H54 (cell line): Measurements from ENCODE around the gene OGDH.
"Not testable (repeated sequence)": the region's sequence is repeated elsewhere in the genome, so short reads cannot be mapped to it uniquely, and the experiment has no call there.

Experiments used
- DNase-seq: peaks from one replicate; pipeline ENCODE4 v3.0.0; 2011; ENCODE audit warnings: low spot score, mixed read lengths; ENCODE audit not compliant: insufficient read length
- FAIRE-seq: peaks from 3 replicates; lab custom pipeline; 2011; peaks lifted over from hg19 to GRCh38; lab: Jason Lieb, UNC
- POLR2A ChIP-seq: IDR thresholded peaks from 2 replicates; pipeline ENCODE4 v1.6.1; 2011; ENCODE audit warnings: low read depth, mild to moderate bottlenecking, low read length

The OGDH gene

GRCh38 chr7:44713141-44713540, 106.7 kb downstream of the OGDH start:
- no peak for FAIRE-seq
- no peak for DNase-seq
- no peak for TF ChIP-seq POLR2A

- DNase-seq (no peak), FAIRE-seq (no peak)
- TF ChIP-seq POLR2A, result no peak
Measured at GRCh38 chr7:44713680-44714335, 107.4 kb downstream of the OGDH start.

GRCh38 chr7:44716205-44716604, 109.8 kb downstream of the OGDH start:
- FAIRE-seq, result no peak
- no peak for DNase-seq
- TF ChIP-seq POLR2A, result no peak

GRCh38 chr7:44720301-44720700, 113.9 kb downstream of the OGDH start:
- no peak for TF ChIP-seq POLR2A
- FAIRE-seq, result no peak
- no peak for DNase-seq

- FAIRE-seq (no peak), DNase-seq (no peak)
- TF ChIP-seq POLR2A, result no peak
Measured at GRCh38 chr7:44724276-44724675, 117.8 kb downstream of the OGDH start.

GRCh38 chr7:44726250-44726649, 119.8 kb downstream of the OGDH start:
- not testable (repeated sequence) for FAIRE-seq, DNase-seq

GRCh38 chr7:44727158-44727936, 120.9 kb downstream of the OGDH start:
- DNase-seq (no peak), FAIRE-seq (no peak)
- no peak for TF ChIP-seq POLR2A

- TF ChIP-seq POLR2A, result no peak
- FAIRE-seq (no peak), DNase-seq (no peak)
Measured at GRCh38 chr7:44727937-44728262, 121.5 kb downstream of the OGDH start.

GRCh38 chr7:44729949-44730590, 123.6 kb downstream of the OGDH start:
- FAIRE-seq, result no peak
- DNase-seq, result no peak
- TF ChIP-seq POLR2A, result no peak

GRCh38 chr7:44732971-44733370, 126.5 kb downstream of the OGDH start:
- DNase-seq, FAIRE-seq: not testable (repeated sequence)

GRCh38 chr7:44733708-44734481, 127.5 kb downstream of the OGDH start:
- no peak for TF ChIP-seq POLR2A
- DNase-seq (no peak), FAIRE-seq (no peak)

- no peak for DNase-seq
- FAIRE-seq, result peak; percentile 77
Measured at GRCh38 chr7:44735403-44736165, 129.2 kb downstream of the OGDH start.

GRCh38 chr7:44736896-44737295, 130.5 kb downstream of the OGDH start:
- FAIRE-seq (no peak), DNase-seq (no peak)
- no peak for TF ChIP-seq POLR2A

More at GRCh38 chr7:44735403-44736165, 129.2 kb downstream of the OGDH start:
- no peak for TF ChIP-seq POLR2A
